IMR-90 (cell line): Measurements from ENCODE around the gene TNFRSF21. TPM values are rescaled to one million over a fixed set of nuclear protein-coding genes. Genes with fewer than 3 reads are reported as not detected.
A peak's percentile ranks its signal among the peaks of the same experiment; 100 is the strongest.

Experiments used
- ATAC-seq: fragments of 200-7000 bp; cut with Tn5 transposase; 2 replicates; pipeline ENCODE4 v1.9.1; 2020; ENCODE audit warnings: low read depth, mild to moderate bottlenecking, moderate library complexity
- BruUV-seq: library from RNA; stranded (reverse); fragments of 400-500 nt; replicated peaks from 2 replicates; lab custom pipeline; 2021; lab: Mats Ljungman, UMichigan
- CTCF ChIA-PET: fragments of 300-600 bp; formaldehyde crosslinking; extraction: SDS; loops from one replicate; lab custom pipeline; 2021; ENCODE audit warnings: antibody characterized with exemption; lab: Yijun Ruan, JAX
- POLR2A ChIA-PET: fragments of 300-600 bp; sonication (Branson Sonifier 250); formaldehyde crosslinking; loops from one replicate; lab custom pipeline; 2022; ENCODE audit warnings: antibody characterized with exemption; ENCODE audit not compliant: unreplicated experiment; lab: Charles Lee
- DNase-seq: peaks from one replicate; pipeline ENCODE4 v3.0.0; 2013
- H2AFZ ChIP-seq: replicated peaks from 2 replicates; pipeline ENCODE3; 2013; ENCODE audit warnings: low read length, mild to moderate bottlenecking; ENCODE audit not compliant: poor library complexity
- H2AK5ac ChIP-seq: 2 replicates; pipeline ENCODE4 v1.6.1; 2013; ENCODE audit warnings: low read depth, low read length, inconsistent platforms
- H2AK9ac ChIP-seq: replicated peaks from 2 replicates; pipeline ENCODE3; 2013; ENCODE audit warnings: mild to moderate bottlenecking, low read depth, low read length, moderate library complexity; ENCODE audit not compliant: poor library complexity
- H2BK120ac ChIP-seq: 2 replicates; pipeline ENCODE4 v1.6.1; 2013; ENCODE audit warnings: low read depth, low read length, inconsistent platforms
- H2BK15ac ChIP-seq: 3 replicates; pipeline ENCODE4 v1.6.1; 2013; ENCODE audit warnings: low read depth, low read length, inconsistent platforms
- H2BK20ac ChIP-seq: 2 replicates; pipeline ENCODE4 v1.6.1; 2013; ENCODE audit warnings: low read depth, mild to moderate bottlenecking, inconsistent platforms, low read length, moderate library complexity
- H2BK5ac ChIP-seq: 2 replicates; pipeline ENCODE4 v1.6.1; 2013; ENCODE audit warnings: mild to moderate bottlenecking, low read depth, low read length, inconsistent platforms; ENCODE audit not compliant: poor library complexity, severe bottlenecking
- H3K14ac ChIP-seq: replicated peaks from 2 replicates; pipeline ENCODE4 v1.6.1; 2013; ENCODE audit warnings: low read depth, low read length, inconsistent platforms
- H3K18ac ChIP-seq: 2 replicates; pipeline ENCODE4 v1.6.1; 2013; ENCODE audit warnings: low read depth, low read length, control low read depth
- H3K23ac ChIP-seq: 2 replicates; pipeline ENCODE4 v1.6.1; 2013; ENCODE audit warnings: low read depth, low read length, inconsistent platforms
- H3K27ac ChIP-seq: 2 replicates; pipeline ENCODE4 v1.5.1; 2013; ENCODE audit warnings: mild to moderate bottlenecking, control low read depth, low read length; ENCODE audit not compliant: insufficient read depth
- H3K27me3 ChIP-seq: 2 replicates; pipeline ENCODE4 v1.6.1; 2013; ENCODE audit warnings: low read length; ENCODE audit not compliant: control insufficient read depth, insufficient read depth
- H3K36me3 ChIP-seq: 2 replicates; pipeline ENCODE4 v1.6.1; 2013; ENCODE audit warnings: low read length, mixed read lengths; ENCODE audit not compliant: control insufficient read depth, insufficient read depth
- H3K4ac ChIP-seq: 2 replicates; pipeline ENCODE4 v1.6.1; 2013; ENCODE audit warnings: low read depth, low read length, inconsistent platforms
- H3K4me1 ChIP-seq: 2 replicates; pipeline ENCODE4 v1.6.1; 2013; ENCODE audit warnings: low read length, mixed read lengths; ENCODE audit not compliant: control insufficient read depth, insufficient read depth
- H3K4me2 ChIP-seq: 2 replicates; pipeline ENCODE4 v1.6.1; 2013; ENCODE audit warnings: low read depth, mild to moderate bottlenecking, control low read depth, low read length, moderate library complexity
- H3K4me3 ChIP-seq: 2 replicates; pipeline ENCODE4 v1.5.1; 2013; ENCODE audit warnings: low read depth, mild to moderate bottlenecking, control low read depth, low read length, moderate library complexity; ENCODE audit not compliant: insufficient read depth
- H3K56ac ChIP-seq: 2 replicates; pipeline ENCODE4 v1.6.1; 2013; ENCODE audit warnings: low read length, inconsistent platforms; ENCODE audit not compliant: insufficient read depth; ENCODE audit errors: extremely low read depth
- H3K79me1 ChIP-seq, 2 experiments: 2 replicates each; pipeline ENCODE4 v1.6.1; 2013; ENCODE audit warnings: low read length in 2 of 2, inconsistent platforms in 1 of 2, low read depth in 1 of 2
- H3K9ac ChIP-seq: 2 replicates; pipeline ENCODE4 v1.6.1; 2013; ENCODE audit warnings: low read depth, low read length, control low read depth
- H3K9me1 ChIP-seq: 2 replicates; pipeline ENCODE4 v1.6.1; 2013; ENCODE audit warnings: low read length, inconsistent platforms; ENCODE audit not compliant: insufficient read depth
- H3K9me3 ChIP-seq: 2 replicates; pipeline ENCODE4 v1.6.1; 2013; ENCODE audit warnings: low read length; ENCODE audit not compliant: control insufficient read depth, insufficient read depth
- H4K20me1 ChIP-seq: 2 replicates; pipeline ENCODE4 v1.6.1; 2013; ENCODE audit warnings: low read length, inconsistent platforms; ENCODE audit not compliant: insufficient read depth
- H4K5ac ChIP-seq: 2 replicates; pipeline ENCODE4 v1.6.1; 2013; ENCODE audit warnings: mild to moderate bottlenecking, low read depth, low read length, control low read depth
- H4K8ac ChIP-seq, 2 experiments: 2 replicates each; pipeline ENCODE4 v1.6.1; 2013; ENCODE audit warnings: low read depth in 2 of 2, low read length in 2 of 2, control low read depth in 1 of 2, inconsistent platforms in 1 of 2
- H4K91ac ChIP-seq: 2 replicates; pipeline ENCODE4 v1.6.1; 2013; ENCODE audit warnings: low read depth, low read length, inconsistent platforms; ENCODE audit not compliant: insufficient read depth
- CHD1 ChIP-seq: IDR thresholded peaks from 2 replicates; pipeline ENCODE4 v1.6.1; 2012; ENCODE audit warnings: low read depth, low read length, improper control_type of control experiment
- MXI1 ChIP-seq: IDR thresholded peaks from 2 replicates; pipeline ENCODE4 v1.6.1; 2012; ENCODE audit warnings: low read depth, mild to moderate bottlenecking, low read length, moderate library complexity, borderline replicate concordance
- POLR2A ChIP-seq: IDR thresholded peaks from 2 replicates; pipeline ENCODE4 v1.6.1; 2012; ENCODE audit warnings: mild to moderate bottlenecking, low read depth, low read length
- RCOR1 ChIP-seq: IDR thresholded peaks from 2 replicates; pipeline ENCODE4 v1.6.1; 2012; ENCODE audit warnings: mild to moderate bottlenecking, low read length, improper control_type of control experiment; ENCODE audit not compliant: insufficient replicate concordance
- USF2 ChIP-seq: fragments of 150-350 bp; IDR thresholded peaks from 2 replicates; pipeline ENCODE4 v1.6.1; 2017; ENCODE audit warnings: mild to moderate bottlenecking, antibody characterized with exemption, low read length, low read depth
- WGBS, 2 experiments: methylation state at CpG; one replicate each; pipeline versions ENCODE4 v1.1.5 to v1.1.7; 2013; ENCODE audit warnings: missing lambda C conversion rate in 2 of 2; ENCODE audit not compliant: insufficient read length in 1 of 2; ENCODE audit errors: extremely low coverage in 2 of 2; 5-methylcytosine and 5-hydroxymethylcytosine counted together
- dilution Hi-C: fragments of 300-500 bp; cut with HindIII; formaldehyde crosslinking; loops from one replicate; pipeline ENCODE4 v1.14.3; 2018; ENCODE audit warnings: low sequenced_read_pairs; ENCODE audit not compliant: unreplicated experiment
- in situ Hi-C: fragments of 300-500 bp; cut with MboI; formaldehyde crosslinking; loops from 3 replicates; pipeline ENCODE4 v1.14.3; 2019; ENCODE audit warnings: low sequenced_read_pairs, inconsistent platforms, mixed read lengths
- intact Hi-C: fragments of 100-400 bp; cut with micrococcal nuclease; formaldehyde crosslinking; loops from 2 replicates; pipeline ENCODE4 v1.10.0; 2022
- polyA plus RNA-seq, 3 experiments: library from polyadenylated mRNA; depleted of rRNA; stranded (reverse); fragments of >200 nt; gene quantifications; 2 replicates each; pipeline ENCODE4 v1.2.3, GENCODE V29; 2012; ENCODE audit warnings: low replicate concordance in 1 of 3
- total RNA-seq: library from RNA; depleted of rRNA; stranded (reverse); fragments of >200 nt; gene quantifications from 2 replicates; pipeline ENCODE4 v1.2.3, GENCODE V29; 2012

TNFRSF21 gene
- total and polyA plus RNA-seq, 2 of the 4 experiments (the other 2 are of a cell fraction), result 2.9 to 6.9 TPM

- H3K4me1 ChIP-seq, result no peaks in the 10 kb centered on the region
- no peaks in the 10 kb centered on the region for H3K9me3 ChIP-seq
- no peak overlapping the region for H2BK5ac ChIP-seq
- H2AFZ ChIP-seq, result no peak overlapping the region
- ATAC-seq (no peak), DNase-seq (peak; percentile 13)
- no peak for TF ChIP-seq POLR2A
- no peak for TF ChIP-seq MXI1
- no peak for TF ChIP-seq RCOR1
- no peak for TF ChIP-seq USF2
- no peak for TF ChIP-seq CHD1
- intact Hi-C loops (no loop called here), in situ Hi-C loops (no loop called here), dilution Hi-C loops (no loop called here)
- WGBS, 2 experiments, result no CpG with 5 or more reads among the region's 4 CpGs
- H2BK120ac ChIP-seq, result no peak overlapping the region
- H3K4ac ChIP-seq, result no peak overlapping the region
- no peak overlapping the region for H4K5ac ChIP-seq
- no peaks in the 10 kb centered on the region for H3K79me1 ChIP-seq
- H3K27ac ChIP-seq, result no peak overlapping the region
- H3K4me2 ChIP-seq, result no peak overlapping the region
- H2BK20ac ChIP-seq, result no peak overlapping the region
- no peak overlapping the region for H3K18ac ChIP-seq
- H4K8ac ChIP-seq, result no peak overlapping the region
- no TSS peak for BruUV-seq
- no peak overlapping the region for H3K56ac ChIP-seq
- H3K4me3 ChIP-seq, result no peak overlapping the region
- no peak overlapping the region for H3K9ac ChIP-seq
- H3K9me1 ChIP-seq, result no peaks in the 10 kb centered on the region
- H2AK9ac ChIP-seq, result no peak overlapping the region
- POLR2A ChIA-PET, result no interaction called here
- H4K20me1 ChIP-seq, result no peaks in the 10 kb centered on the region
- H3K27me3 ChIP-seq, result no peaks in the 10 kb centered on the region
- no peak overlapping the region for H3K14ac ChIP-seq
- no peak overlapping the region for H3K23ac ChIP-seq
- CTCF ChIA-PET, result interaction anchor here (0.6 to 1.3 kb wide), 2 partner anchors 10 to 19 kb away, joined by 3 read pairs; no protein-coding TSS in a partner anchor
- no peaks in the 10 kb centered on the region for H3K36me3 ChIP-seq
- no peak overlapping the region for H4K91ac ChIP-seq
- H2AK5ac ChIP-seq, result no peak overlapping the region
- no peak overlapping the region for H2BK15ac ChIP-seq
Observed at GRCh38 chr6:47203266-47203937, 106.3 kb downstream of the TNFRSF21 start.
